ENCODE measurements around the gene CLPSL1.
A peak's percentile ranks its signal among the peaks of the same experiment; 100 is the strongest.

Gene CLPSL1

GRCh38 chr6:35797837-35798526 is 17.2 kb downstream of the CLPSL1 start:
- no peak for DNase-seq

DNA sequence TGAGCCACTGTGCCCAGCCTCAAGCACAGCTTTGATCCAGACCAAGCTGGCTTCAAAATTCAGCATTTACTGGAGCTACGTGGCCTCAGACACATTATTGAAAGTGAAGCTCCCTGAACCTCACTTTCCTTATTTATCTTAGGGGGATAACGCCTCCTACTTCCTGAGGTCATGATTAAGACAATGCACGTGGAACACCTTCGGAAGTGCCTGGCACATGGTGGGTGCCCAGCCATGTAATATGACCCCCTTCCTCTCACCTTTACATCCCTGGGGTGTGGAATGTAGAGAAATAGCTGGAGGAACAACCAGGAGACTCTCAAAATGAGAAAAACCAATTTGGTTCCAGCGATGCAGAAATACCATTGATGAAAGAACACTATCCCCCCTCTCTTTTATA is 17.9 kb downstream of the CLPSL1 start:
- DNase-seq: no peak

DNA sequence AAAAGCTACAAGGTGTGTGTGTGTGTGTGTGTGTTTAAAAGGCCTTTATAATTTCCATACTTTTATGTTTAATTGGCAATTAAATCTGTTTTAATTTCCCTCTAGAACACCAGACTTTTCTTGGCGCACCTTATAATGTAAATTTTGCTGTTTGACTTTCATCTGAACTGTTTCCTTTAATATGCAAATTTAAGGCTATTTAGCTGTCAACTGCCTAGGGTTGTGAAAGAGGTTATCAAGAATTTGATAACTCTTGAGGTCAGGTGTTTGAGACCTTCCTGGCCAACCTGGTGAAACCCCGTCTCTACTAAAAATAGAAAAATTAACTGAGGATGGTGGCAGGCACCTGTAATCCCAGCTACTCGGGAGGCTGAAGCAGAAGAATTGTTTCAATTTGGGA is 20.3 kb downstream of the CLPSL1 start:
- DNase-seq: no peak

DNA sequence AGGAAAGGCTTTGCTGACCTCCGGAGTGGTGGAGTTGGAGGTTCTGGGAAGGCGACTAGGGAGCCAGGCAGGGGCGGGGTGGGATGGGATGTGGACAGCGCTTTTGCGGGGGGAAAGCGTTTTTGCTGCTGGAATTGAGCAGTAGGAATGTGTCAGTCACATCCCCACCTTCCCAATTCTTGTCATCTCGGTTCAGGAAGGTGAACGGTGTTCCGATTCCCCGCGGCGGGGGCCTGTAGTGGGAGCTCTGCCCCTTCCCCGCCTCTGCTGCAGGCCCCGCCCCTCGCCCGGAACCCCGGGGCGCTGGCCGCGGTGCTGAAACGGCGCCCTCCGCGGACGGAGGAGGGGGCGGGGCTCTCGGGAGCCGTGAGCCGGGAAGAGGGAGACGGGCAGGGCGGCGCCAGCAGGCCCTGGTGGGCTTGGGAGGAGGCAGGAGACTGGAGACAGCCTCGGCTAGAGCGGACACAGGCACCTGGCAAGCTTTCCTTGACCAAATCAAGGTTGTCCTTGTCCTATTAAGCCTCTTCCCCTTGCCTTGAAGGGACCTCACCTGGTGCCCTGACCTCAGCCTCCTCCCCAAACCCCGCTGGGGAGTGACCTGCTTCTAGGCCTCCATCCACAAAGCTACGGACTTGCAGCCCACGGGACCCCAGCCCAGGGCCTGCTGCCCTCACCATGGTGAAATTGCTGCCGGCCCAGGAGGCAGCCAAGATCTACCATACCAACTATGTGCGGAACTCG is 24.3 kb downstream of the CLPSL1 start, which contains the start of gene LHFPL5:
TSS of gene LHFPL5 (plus strand) at position 357 of the 741 bp plus-strand sequence. CDS start at position 676, 319 bp downstream.
- peak; percentile 63 for DNase-seq

DNA sequence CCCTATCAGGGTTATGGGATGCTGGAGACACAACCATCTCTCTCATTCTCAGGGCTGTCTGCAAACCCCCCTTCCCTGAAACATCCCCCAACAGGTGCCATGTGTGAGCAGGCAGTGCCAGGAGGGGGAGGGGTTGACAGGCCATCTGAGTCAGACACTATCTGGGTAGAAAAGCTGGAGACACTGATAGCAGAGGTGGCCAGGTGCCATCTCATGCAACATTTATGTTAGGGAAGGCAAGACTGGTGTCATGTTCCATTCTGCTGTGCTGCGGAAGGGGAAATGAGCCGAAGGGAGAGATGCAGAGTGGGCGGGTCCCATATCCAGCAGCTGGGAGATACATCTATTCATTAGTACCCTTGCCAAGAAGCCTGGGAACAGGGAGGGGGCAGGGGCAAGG is 27.9 kb downstream of the CLPSL1 start:
- no peak for DNase-seq

- DNase-seq: no peak
Measured at GRCh38 chr6:35809809-35810208, 29.0 kb downstream of the CLPSL1 start.

DNA sequence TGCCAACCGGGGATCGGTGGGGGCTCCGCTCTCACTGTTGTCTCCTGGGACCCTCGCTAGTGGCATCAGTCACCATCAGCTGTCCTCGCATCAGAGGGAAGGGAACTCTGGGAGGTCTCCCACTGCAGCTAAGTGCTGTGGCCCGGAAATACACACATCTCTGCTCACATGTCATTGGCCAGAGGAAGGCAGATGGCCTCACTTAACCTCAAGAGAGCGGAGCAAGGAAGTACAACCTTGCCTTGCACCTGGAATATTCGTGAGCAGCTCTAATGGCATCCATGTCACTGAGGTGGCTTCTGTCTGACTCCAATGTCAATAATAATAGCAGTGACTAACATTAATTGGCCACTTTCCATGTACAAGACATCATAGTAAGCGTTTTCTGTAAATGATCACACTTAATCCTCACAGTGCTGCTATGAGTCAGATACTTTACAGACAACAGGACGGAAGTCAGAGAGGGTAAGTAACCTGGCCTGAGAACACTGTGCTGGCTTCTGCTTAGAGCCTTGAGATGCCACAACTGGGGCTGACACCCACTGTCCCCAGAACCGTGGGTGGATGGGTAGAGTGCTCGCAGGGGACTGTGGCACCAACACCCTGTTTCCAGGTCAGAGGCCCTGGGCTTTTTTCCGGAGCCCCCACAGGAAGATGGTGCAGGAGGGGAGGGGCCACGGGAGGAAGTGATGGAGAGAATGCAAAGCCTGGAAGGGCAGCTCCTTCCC is 30.3 kb downstream of the CLPSL1 start:
- DNase-seq: no peak

GRCh38 chr6:35811699-35811995 is 30.8 kb downstream of the CLPSL1 start:
- no peak for DNase-seq

GRCh38 chr6:35817515-35817914 is 36.7 kb downstream of the CLPSL1 start:
- no peak for DNase-seq

- DNase-seq: no peak
Measured at GRCh38 chr6:35823601-35824000, 42.8 kb downstream of the CLPSL1 start.

- no peak for DNase-seq
Measured at GRCh38 chr6:35824552-35825192, 43.9 kb downstream of the CLPSL1 start.

- DNase-seq: no peak
Measured at GRCh38 chr6:35829306-35829705, 48.5 kb downstream of the CLPSL1 start.

GRCh38 chr6:35831257-35832007 is 50.6 kb downstream of the CLPSL1 start:
- no peak for DNase-seq

DNA sequence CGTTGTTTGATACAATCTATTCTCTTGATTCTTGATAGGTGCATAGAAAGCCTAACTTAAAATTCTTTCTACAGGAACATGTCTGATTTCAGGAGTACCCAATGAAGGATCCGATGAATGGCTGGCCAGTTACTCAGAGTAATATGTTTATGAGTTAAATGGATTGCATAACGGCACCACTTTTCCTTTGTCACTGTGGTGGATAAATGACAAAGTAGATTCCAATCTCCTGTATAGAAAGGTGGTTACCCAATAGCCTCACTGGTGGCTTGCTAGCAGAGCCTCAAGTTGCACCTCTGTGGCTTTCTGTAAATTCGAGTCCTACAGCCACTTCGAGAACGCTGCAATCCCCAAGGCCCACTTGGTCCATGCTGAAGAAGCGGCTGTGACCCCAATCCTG is 52.7 kb downstream of the CLPSL1 start:
- no peak for DNase-seq

Measured in stimulated activated CD4-positive, alpha-beta T cell treated with anti-CD3 and anti-CD28 coated beads, Interleukin-15, amount 100 ng/mL, for 24 hours (primary cell).